Upper lobe of left lung (tissue), 4 donors: ENCODE data around the gene MMP20.

ENCODE experiments used
- EP300 ChIP-seq, 4 donors: sonication (generic); formaldehyde crosslinking; IDR thresholded peaks; one replicate each; pipeline ENCODE4 v1.5.1; 2017; ENCODE audit warnings: antibody characterized with exemption in 4 of 4, control low read depth in 2 of 4
- POLR2A ChIP-seq, 4 donors: fragments of 450-650 bp; IDR thresholded peaks; one replicate each; pipeline ENCODE4 v1.5.1; 2016 to 2017; ENCODE audit warnings: antibody characterized with exemption in 4 of 4, mild to moderate bottlenecking in 2 of 4
- TF ChIP-seq, protein P1 (sequence below), 6 experiments: fragments of 450-650 bp in 4 of 6; fragments of 200-600 bp in 2 of 6; sonication (generic) in 2 of 6; IDR thresholded peaks; one replicate each; pipeline ENCODE4 v1.5.1; 2016 to 2019; ENCODE audit warnings: antibody characterized with exemption in 6 of 6

GRCh38 chr11:102620818-102621561 is 4.1 kb downstream of the MMP20 start:
- no peak for TF ChIP-seq POLR2A (IDR thresholded peaks at IDR 0.05)
- TF ChIP-seq, protein P1, sequence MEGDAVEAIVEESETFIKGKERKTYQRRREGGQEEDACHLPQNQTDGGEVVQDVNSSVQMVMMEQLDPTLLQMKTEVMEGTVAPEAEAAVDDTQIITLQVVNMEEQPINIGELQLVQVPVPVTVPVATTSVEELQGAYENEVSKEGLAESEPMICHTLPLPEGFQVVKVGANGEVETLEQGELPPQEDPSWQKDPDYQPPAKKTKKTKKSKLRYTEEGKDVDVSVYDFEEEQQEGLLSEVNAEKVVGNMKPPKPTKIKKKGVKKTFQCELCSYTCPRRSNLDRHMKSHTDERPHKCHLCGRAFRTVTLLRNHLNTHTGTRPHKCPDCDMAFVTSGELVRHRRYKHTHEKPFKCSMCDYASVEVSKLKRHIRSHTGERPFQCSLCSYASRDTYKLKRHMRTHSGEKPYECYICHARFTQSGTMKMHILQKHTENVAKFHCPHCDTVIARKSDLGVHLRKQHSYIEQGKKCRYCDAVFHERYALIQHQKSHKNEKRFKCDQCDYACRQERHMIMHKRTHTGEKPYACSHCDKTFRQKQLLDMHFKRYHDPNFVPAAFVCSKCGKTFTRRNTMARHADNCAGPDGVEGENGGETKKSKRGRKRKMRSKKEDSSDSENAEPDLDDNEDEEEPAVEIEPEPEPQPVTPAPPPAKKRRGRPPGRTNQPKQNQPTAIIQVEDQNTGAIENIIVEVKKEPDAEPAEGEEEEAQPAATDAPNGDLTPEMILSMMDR (IDR thresholded peaks at IDR 0.05), result no peak
- no peak for TF ChIP-seq EP300 (IDR thresholded peaks at IDR 0.05)
